D721Med (cell line): ENCODE data around the gene PDE3B.
"Not testable (repeated sequence)": the region's sequence is repeated elsewhere in the genome, so short reads cannot be mapped to it uniquely, and the experiment has no call there.

Experiments
- DNase-seq: peaks from one replicate; pipeline ENCODE4 v3.0.0; 2011; ENCODE audit warnings: low spot score; ENCODE audit not compliant: insufficient read length
- FAIRE-seq: peaks from 2 replicates; lab custom pipeline; 2011; peaks lifted over from hg19 to GRCh38; lab: Jason Lieb, UNC
- TF ChIP-seq, protein P1 (sequence below): IDR thresholded peaks from 2 replicates; pipeline ENCODE4 v1.5.1; 2012; ENCODE audit warnings: mild to moderate bottlenecking, control low read depth; ENCODE audit not compliant: insufficient read depth; ENCODE audit errors: missing control alignments

Gene PDE3B

DNA sequence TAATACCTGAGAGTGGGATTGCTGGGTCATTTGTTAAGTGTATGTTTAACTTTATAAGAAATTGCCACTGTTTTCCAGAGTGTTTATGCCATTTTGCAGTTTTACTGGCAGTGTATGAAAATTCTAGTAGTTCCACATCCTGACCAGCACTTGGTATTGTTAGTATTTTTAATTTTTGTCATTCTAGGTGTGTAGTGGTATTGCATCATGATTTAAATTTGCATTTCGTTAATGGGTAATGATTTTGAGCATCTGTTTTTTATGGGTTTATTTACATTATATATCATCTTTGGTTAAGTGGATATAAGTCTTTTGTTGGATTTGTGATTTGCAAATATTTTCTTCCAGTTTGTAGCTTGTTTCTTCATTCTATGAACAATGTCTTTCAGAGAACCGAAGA, 34.7 kb downstream of the PDE3B start:
- FAIRE-seq: no peak
- DNase-seq: no peak
- TF ChIP-seq, protein P1, sequence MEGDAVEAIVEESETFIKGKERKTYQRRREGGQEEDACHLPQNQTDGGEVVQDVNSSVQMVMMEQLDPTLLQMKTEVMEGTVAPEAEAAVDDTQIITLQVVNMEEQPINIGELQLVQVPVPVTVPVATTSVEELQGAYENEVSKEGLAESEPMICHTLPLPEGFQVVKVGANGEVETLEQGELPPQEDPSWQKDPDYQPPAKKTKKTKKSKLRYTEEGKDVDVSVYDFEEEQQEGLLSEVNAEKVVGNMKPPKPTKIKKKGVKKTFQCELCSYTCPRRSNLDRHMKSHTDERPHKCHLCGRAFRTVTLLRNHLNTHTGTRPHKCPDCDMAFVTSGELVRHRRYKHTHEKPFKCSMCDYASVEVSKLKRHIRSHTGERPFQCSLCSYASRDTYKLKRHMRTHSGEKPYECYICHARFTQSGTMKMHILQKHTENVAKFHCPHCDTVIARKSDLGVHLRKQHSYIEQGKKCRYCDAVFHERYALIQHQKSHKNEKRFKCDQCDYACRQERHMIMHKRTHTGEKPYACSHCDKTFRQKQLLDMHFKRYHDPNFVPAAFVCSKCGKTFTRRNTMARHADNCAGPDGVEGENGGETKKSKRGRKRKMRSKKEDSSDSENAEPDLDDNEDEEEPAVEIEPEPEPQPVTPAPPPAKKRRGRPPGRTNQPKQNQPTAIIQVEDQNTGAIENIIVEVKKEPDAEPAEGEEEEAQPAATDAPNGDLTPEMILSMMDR: no peak

DNA sequence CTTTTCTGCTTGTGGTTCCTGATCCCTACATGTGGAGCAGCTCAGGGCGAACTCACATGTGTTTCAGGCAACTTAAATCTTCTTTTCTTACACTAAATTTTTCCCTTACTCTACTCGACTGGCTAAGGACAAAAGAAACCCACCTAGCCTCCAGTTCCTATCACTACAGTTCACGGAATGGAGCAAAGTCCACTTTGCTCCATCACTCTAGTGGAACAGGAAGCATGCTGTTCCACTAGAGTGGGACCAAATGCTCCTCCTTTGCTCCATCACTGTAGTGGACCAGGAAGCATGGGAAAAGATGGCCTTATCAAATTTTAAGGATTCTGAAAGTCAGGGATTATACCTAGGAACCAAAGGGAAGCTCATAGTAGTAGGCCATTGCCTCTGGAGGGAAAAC, 36.1 kb downstream of the PDE3B start:
- TF ChIP-seq, protein P1: no peak
- FAIRE-seq (no peak), DNase-seq (no peak)

DNA sequence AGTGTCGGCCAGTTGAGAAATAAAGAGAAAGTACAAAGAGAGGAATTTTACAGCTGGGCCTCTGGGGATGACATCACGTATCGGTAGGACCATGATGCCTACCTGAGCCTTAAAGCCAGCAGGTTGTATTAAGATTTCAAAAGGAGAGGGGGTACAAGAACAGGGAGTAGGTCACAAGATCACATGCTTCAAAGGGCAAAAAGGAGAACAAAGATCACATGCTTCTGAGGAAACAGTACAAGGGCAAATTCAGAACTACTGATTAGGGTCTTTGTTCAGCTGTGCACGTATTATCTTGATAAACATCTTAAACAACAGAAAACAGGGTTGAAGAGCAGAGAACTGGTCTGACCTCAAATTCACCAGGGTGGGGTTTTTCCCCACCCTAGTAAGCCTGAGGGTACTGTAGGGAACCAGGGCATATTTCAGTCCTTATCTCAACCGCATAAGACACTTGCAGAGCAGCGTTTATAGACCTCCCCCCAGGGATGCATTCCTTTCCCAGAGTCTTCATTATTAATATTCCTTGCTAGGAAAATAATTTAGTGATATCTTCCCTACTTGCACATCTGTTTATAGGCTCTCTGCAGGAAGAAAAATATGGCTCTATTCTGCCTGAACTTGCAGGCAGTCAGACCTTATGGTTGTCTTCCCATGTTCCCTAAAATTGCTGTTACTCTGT, 40.8 kb downstream of the PDE3B start:
- DNase-seq, FAIRE-seq: not testable (repeated sequence)

DNA sequence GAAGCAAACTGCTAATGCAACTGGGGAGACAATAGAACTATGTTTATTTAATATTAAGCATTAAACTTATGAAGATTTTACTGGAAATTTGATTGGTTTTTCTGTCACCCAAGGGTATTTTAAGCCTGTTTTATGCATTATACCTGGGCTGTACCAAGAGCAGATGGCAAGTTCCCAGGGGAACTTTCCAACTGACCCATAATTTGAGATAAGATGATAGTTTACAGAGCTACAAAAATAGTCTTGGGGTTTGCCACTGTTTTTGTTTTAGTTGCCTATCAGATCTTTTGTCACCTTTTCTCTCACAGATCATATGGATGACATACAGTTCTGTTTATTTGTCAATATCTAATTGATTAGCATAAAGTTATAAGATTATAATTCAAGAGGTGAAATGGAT, 43.9 kb downstream of the PDE3B start:
- TF ChIP-seq, protein P1: no peak
- no peak for FAIRE-seq
- no peak for DNase-seq

DNA sequence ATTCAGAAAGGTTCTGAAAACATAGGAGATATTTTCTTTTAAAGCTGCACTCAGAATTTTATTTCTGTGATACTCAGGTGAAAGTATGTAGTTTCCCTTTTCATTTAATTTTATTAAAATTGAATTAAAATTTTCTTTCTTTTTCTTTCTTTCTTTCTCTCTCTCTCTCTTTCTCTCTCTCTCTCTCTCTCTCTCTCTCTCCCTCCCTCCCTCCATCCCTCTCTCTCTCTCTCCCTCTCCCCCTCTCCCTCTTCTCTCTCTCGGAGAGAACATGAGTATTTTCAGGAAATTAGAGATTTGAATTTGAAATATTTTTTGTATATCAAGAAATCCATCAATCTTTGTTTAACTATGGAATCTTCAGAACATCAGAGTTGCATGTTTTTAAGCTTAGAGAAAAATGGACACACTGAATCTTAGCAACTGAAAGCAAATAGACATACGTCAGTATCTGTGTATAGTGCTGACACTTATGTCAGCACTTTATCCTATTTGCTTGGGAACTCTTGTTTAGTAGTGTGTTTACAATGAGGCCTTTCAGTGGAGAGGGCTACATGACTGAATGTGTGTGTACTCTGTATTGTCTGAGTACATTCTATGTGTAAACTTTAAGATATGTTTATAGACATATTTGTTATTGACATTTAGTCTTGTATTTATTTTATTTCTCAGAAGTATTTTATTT, 44.5 kb downstream of the PDE3B start:
- DNase-seq: no peak
- TF ChIP-seq, protein P1: no peak
- FAIRE-seq: no peak

DNA sequence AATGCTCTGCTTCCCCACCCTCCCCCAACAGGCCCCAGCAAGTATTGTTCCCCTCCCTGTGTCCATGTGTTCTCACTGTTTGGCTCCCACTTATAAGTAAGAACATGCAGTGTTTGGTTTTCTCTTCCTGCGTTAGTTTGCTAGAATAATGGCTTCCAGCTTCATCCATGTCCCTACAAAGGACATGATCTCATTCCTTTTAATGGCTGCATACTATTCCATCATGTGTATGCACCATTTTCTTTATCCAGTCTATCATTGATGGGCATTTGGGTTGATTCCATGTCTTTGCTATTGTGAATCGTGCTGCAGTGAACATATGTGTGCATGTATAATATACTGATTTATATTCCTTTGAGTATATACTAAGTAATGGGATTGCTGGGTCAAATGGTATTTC, 52.1 kb downstream of the PDE3B start:
- not testable (repeated sequence) for FAIRE-seq, DNase-seq

DNA sequence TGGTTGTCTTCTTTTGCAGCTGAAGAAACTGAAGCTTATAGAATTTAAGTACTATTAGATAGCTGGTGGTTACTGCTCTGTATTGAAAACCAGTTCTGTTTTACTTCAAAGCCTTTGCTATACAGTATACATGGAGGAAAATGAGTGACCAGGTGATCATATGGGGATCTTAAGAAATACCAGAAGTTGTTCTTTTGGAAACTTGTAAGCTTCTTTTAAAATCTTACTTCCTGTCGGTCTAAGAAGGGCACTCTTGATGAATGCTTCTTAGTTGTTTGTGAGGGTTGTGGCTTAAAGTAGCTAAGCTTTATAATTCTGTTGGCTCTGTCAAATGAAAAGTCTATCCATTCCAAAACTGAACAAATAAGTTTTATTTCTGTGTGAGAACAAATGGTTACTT, 55.2 kb downstream of the PDE3B start:
- no peak for DNase-seq
- TF ChIP-seq, protein P1: no peak
- FAIRE-seq: no peak

DNA sequence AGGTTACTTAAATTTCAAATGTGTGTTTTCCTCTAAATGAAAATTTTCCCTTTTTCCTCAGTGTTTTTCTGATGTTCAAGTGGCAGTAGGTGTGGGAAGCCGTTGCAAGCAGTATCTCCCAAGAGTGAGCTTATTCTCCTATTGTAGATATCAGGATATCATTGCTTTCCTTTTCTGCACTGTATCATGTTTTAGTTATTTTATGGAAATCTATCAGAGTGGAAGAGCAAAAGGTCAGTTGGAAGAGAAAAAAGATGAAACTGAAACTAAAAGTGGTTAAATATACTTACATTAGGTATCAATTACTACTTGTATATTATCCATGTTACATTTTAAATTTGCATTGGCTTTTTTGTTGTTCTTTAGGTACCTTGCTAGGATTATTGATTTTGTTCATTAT, 57.0 kb downstream of the PDE3B start:
- TF ChIP-seq, protein P1: no peak
- FAIRE-seq (no peak), DNase-seq (no peak)
